Activated T-helper 2 cell treated with anti-CD3 and anti-CD28 coated beads, Interferon-gamma antibody, Interleukin-2, Interleukin-4, amounts not matched to agents 10 μg/mL and 5 μg/mL and 100 μg/mL, durations not matched to agents 14 hours and 24 hours and 36 hours (primary cell): ENCODE results near the gene CPEB1. TPM values are rescaled to one million over a fixed set of nuclear protein-coding genes. Genes with fewer than 3 reads are reported as not detected.
"Not testable (repeated sequence)": the region's sequence is repeated elsewhere in the genome, so short reads cannot be mapped to it uniquely, and the experiment has no call there.

ENCODE experiments used
- DNase-seq: peaks from one replicate; pipeline ENCODE4 v3.0.0; 2021; ENCODE audit warnings: low spot score
- H3K27ac Mint-ChIP-seq: one replicate; pipeline ENCODE4 v1.8.0; 2021; ENCODE audit warnings: mixed read lengths
- H3K27me3 Mint-ChIP-seq: one replicate; pipeline ENCODE4 v1.8.0; 2021; ENCODE audit warnings: low read depth, mixed read lengths
- H3K36me3 Mint-ChIP-seq: one replicate; pipeline ENCODE4 v1.8.0; 2021; ENCODE audit warnings: low read depth, mixed read lengths
- H3K4me1 Mint-ChIP-seq: one replicate; pipeline ENCODE4 v1.8.0; 2021; ENCODE audit warnings: low read depth, mixed read lengths
- H3K4me3 Mint-ChIP-seq: one replicate; pipeline ENCODE4 v1.8.0; 2021; ENCODE audit warnings: low read depth, mild to moderate bottlenecking, moderate library complexity, mixed read lengths
- H3K9me3 Mint-ChIP-seq: one replicate; pipeline ENCODE4 v1.8.0; 2021; ENCODE audit warnings: mixed read lengths
- intact Hi-C: fragments of 100-400 bp; cut with micrococcal nuclease; formaldehyde crosslinking; loops from one replicate; pipeline ENCODE4 v1.15.1; 2023
- total RNA-seq: library from RNA; stranded (reverse); gene quantifications from 2 replicates; pipeline ENCODE4 v1.2.3, GENCODE V29; 2022

CPEB1 gene
- total RNA-seq, 1 donor from 2014 or later, result not detected

DNA sequence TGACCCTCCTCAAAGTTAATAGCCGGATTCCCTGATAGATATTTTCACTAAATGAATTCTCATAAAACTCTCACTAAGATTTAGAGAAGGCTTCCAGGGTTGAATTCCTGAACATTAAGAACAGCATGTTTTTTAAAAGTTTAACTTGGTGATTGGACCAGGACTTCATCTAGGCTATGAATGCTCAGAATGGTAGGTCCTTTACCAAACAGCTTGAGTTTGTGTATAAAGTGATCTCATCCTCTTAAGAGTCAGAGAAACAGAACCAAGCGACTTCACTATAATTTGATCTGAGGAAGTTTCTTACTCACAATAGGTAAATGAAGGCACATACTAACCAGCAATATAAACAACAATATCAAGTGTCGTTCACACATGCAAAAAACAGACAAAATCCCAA is 143.1 kb downstream of the CPEB1 start:
- DNase-seq, H3K4me1 Mint-ChIP-seq, intact Hi-C loops, H3K9me3 Mint-ChIP-seq, H3K27ac Mint-ChIP-seq, H3K4me3 Mint-ChIP-seq, H3K27me3 Mint-ChIP-seq, H3K36me3 Mint-ChIP-seq: not testable (repeated sequence)

DNA sequence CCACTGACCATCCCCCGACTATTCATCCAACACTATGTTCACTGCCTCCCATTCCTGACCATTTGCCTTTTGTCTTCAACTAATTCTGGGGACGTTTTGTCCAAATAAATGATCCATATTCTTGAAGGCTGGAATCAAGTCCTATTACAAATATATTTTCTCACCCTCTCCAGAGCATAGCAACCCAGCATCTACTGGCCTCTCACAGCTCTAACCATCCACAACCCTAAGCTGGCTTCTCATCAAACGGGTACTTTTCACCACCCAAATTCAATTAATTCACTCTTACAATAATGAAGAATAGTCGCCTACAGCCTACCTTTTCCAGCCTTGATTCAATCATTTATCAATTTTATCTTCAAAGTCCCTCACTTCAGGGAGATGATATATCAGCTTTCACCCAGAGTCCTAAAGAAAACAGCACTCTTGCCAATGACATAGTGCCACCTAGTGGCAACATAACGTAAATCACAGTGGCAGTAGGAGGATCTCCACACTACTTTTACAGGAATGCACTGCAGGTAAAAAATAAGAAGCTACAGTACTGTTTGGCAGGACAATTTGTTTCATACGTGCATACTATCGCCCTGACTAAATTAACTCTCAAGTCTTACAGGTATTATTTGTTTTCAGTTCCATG is 144.3 kb downstream of the CPEB1 start:
- H3K36me3 Mint-ChIP-seq, H3K27ac Mint-ChIP-seq, H3K9me3 Mint-ChIP-seq, DNase-seq, H3K4me3 Mint-ChIP-seq, intact Hi-C loops, H3K27me3 Mint-ChIP-seq, H3K4me1 Mint-ChIP-seq: not testable (repeated sequence)

DNA sequence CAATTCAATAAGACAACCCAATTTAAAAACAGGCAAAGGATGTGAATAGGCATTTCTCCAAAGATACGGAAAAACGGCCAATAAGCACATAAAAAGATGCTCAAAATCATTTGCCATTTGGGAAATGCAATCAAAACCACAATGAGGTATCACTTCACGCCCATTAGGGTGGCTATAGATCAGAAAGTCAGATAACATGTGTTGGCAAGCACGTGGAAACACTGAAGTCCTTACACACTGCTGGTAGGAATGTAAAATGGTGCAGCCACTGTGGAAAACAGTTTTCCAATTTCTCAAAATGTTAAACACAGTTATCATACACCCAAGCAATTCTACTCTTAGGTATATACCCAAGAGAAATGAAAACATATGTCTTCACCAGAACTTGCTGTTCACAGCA is 146.4 kb downstream of the CPEB1 start:
- DNase-seq, intact Hi-C loops, H3K9me3 Mint-ChIP-seq, H3K4me3 Mint-ChIP-seq, H3K27me3 Mint-ChIP-seq, H3K36me3 Mint-ChIP-seq, H3K4me1 Mint-ChIP-seq, H3K27ac Mint-ChIP-seq: not testable (repeated sequence)

DNA sequence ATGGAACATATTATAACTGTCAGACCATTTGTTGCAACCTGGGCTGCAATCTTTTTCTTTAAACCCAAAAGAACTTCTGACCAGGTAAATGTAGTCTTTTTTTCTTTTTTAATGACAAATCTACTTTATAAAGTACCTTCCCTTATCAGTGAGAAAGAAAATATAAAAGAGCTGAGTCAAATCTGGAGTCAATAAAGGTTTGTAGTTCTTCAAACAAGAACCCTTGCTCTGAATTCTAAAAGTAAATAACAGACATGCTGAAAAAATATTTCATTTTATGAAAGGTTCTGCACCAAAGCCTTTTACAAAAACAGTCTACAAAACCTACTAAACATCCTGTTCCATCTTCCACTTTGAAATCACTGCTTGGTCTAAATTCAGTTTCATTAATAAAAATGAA is 149.2 kb downstream of the CPEB1 start:
- H3K4me3 Mint-ChIP-seq, H3K9me3 Mint-ChIP-seq, intact Hi-C loops, H3K27me3 Mint-ChIP-seq, H3K27ac Mint-ChIP-seq, H3K4me1 Mint-ChIP-seq, H3K36me3 Mint-ChIP-seq, DNase-seq: not testable (repeated sequence)

Other genes with a start within 250 kb of the CPEB1 start
- gene GOLGA6L9, start 217.5 kb downstream of the CPEB1 start, total RNA-seq, result 1.3 and 1.7 TPM in 2 replicates
- gene RPS17, start 106.9 kb downstream of the CPEB1 start, total RNA-seq, result 2,500 and 2,516 TPM in 2 replicates
- gene AP3B2, start 62.5 kb upstream of the CPEB1 start, total RNA-seq, result not detected in 2 replicates
- not detected in 2 replicates for gene FSD2, start 158.7 kb upstream of the CPEB1 start, total RNA-seq
- 4.0 and 4.2 TPM in 2 replicates for gene WHAMM, start 162.3 kb upstream of the CPEB1 start, total RNA-seq